Adrenal gland (tissue), 5 donors: ENCODE results near the gene MYMK.

Experiments
- CTCF ChIP-seq, 6 experiments: fragments of 450-650 bp in 4 of 6; fragments of 200-600 bp in 2 of 6; sonication (generic) in 1 of 6; IDR thresholded peaks; 1 replicate in 5 of 6; 2 replicates in 1 of 6; pipeline versions ENCODE4 v1.5.1 to v1.8.0; 2016 to 2021; ENCODE audit warnings: antibody characterized with exemption in 6 of 6, mild to moderate bottlenecking in 2 of 6, moderate library complexity in 1 of 6
- POLR2A ChIP-seq, 2 donors: fragments of 450-650 bp; IDR thresholded peaks; one replicate each; pipeline ENCODE4 v1.6.1; 2017; ENCODE audit warnings: antibody characterized with exemption in 2 of 2, mild to moderate bottlenecking in 2 of 2, moderate library complexity in 1 of 2
- donor health status: DM: no; HTN: no; CAD: no.

- no peak for TF ChIP-seq CTCF (IDR thresholded peaks at IDR 0.05)
- no peak for TF ChIP-seq POLR2A (IDR thresholded peaks at IDR 0.05)
Observed at GRCh38 chr9:133512253-133513213, 12.2 kb downstream of the MYMK start.
